ENCODE measurements around the gene C13orf42.

- TF ChIP-seq CTCF (IDR thresholded peaks at IDR 0.05) (no peak), POLR2A (IDR thresholded peaks at IDR 0.05) (no peak)
Measured at GRCh38 chr13:51097353-51098043, 13.6 kb downstream of the C13orf42 start.
